CD4-positive, alpha-beta T cell treated with Interleukin-15 for 1 hour (primary cell): ENCODE results near the gene KCNG4.

Experiments used
- DNase-seq: peaks from one replicate; pipeline ENCODE4 v3.0.0-alpha.2; 2020

The KCNG4 gene

DNA sequence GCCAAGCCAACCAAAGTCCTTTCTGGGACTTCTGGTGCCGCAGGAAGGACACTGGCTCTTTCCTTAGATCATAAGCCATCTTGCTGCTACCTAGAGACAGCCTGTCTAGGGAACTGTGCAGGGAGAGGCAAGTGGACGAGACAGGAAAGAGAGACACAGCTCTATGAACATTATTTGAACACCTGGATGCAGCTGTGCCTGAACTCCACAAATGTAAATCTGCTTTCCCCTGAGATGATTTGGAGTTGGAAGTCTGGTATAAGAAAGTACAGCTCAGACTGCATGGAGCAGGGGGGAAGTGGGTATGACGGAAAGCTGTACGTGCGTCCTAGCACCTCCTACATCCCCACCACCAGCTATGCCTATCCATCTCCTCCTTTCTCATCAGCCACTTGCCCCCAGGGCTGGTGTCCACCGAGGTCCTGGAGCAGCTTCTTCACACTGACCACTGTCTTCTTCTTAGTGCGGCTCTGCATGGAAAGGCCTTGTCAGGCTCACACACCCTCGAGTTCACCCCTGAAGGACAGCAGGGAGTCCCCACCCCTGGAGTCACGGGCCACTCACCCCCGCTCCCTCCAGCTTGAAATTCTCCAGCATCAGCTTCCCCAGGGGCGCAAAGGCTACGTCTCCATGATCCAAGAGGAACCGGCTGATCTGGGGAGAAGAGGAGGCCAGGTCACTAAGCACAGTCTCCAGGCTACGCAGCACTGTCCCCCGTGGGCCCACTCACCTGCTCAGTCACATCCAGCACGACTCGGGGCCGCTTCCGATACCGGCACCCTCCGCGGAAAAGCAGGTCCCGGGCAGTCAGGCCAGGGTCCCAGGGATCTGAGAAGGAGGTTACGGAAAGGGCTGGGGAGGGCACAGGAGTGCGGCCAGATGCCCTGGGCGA is 56.9 kb downstream of the KCNG4 start:
- no peak for DNase-seq

DNA sequence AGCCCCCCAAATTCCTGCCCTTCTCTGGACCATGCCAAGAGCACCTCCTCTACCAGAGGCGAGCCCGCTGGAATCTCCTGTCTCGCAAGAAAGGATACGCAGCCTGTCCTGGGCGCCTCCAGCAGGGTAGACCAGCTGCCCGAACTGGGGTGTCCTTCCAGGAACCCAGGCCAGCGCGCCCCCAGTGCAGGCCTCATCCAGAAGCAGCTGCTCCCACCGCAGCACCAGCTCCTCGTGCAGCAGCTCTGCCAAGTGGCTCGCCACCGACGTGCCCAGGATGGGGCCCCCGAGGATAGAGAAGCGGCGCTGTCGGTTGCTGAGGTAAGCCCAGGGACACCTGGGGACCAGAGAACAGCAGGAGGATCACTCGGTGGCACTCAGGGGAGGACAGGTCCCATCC is 57.7 kb downstream of the KCNG4 start:
- no peak for DNase-seq

DNA sequence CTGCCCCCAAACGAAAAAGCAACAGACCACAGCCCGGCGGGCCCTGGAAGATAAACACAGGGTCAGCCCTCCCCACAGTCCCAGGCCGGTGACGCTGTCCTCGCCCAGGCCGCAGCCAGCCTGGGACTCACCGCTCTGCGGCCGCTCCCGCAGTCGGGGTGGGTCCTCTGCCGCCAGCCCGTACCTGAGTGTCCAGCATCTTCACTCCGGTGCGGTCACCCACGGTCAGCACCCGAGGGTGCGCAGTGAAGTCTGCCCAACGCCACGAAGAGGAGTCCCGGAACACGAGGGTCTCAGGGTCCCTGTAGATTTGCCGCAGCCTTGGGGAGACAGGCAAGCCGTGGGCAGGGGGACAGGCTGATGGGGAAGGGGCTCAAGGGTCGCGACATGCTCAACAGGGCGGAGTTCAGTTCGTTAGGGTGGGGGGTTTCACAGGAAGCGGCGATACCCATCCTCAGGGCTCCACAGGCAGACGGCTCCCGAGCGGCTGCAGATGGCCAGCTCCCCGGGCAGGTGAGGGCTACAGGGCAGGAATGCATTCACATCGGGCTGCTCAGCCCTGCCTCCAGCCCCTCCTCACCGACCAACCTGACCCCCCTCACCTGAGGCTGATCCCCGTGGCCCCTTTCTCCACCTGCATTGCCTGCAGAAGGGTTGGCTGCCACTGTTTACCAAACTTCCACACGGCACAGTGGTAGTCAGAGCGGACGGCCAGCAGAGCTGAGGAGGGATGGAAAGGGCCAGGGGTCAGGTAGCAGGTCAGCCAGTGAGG is 58.5 kb downstream of the KCNG4 start:
- no peak for DNase-seq

DNA sequence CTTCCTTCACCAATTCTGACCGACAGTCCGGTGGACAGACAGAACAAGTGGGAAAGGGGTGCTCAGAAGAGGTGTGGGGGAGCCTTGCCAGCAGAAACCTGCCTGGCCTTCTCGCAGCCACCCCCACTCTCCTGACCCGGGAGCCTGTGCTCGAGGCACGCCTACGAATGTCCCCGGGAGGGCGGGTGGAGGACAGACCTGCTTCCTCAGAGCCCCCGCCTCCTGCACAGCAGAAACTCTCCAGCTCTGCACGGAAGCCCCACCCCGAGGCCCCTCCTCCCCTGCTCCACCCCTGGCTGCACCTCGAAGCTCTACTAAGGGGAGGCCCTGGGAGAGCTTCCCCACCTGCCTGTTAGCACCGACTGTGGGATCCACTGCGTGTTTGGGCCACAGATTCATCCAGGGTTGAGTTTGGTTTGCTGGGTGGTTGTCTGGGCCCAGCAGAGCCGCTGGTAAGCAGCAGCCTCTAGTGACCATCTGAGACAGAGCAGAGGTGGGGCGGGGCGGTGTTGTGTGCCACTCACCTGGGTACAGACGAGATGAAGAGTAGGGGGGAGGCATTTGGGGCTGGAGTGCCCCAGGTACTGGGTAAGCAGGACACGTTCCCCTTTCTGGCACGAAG is 59.2 kb downstream of the KCNG4 start:
- DNase-seq, result no peak

DNA sequence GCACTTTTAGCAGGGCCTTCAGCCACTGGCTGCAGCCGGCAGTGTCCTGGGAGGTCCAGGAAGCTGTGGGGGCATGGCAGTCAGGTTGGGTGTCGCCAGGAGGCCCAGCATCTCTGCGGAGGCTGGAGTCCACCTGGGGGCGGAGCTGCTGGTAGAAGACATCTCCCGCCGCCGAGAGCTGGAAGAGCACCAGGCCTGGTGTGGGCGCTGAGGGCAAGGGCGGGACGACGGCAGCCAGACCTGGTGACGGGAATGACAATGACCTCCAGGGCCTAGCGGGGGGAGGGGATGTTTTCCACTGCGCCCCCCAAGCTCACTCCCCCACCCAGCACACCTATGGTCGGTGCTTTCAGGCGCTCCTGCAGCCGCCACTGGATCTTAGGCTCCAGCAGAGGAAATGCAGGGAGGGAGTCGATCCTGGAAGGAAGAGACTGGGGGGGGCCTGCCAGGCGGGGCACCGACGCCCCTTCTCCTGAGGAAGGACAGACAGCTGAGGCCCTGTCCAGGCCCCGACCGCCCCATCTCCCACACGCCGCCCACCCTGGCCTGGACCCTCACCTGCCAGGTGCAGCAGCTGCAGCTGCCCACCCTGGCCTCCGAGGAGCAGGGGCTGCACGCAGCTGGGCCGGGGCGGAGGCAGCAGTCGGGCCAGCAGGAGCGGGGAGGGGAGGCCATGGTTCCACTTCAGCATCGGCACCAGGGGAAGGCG is 60.0 kb downstream of the KCNG4 start:
- no peak for DNase-seq

DNA sequence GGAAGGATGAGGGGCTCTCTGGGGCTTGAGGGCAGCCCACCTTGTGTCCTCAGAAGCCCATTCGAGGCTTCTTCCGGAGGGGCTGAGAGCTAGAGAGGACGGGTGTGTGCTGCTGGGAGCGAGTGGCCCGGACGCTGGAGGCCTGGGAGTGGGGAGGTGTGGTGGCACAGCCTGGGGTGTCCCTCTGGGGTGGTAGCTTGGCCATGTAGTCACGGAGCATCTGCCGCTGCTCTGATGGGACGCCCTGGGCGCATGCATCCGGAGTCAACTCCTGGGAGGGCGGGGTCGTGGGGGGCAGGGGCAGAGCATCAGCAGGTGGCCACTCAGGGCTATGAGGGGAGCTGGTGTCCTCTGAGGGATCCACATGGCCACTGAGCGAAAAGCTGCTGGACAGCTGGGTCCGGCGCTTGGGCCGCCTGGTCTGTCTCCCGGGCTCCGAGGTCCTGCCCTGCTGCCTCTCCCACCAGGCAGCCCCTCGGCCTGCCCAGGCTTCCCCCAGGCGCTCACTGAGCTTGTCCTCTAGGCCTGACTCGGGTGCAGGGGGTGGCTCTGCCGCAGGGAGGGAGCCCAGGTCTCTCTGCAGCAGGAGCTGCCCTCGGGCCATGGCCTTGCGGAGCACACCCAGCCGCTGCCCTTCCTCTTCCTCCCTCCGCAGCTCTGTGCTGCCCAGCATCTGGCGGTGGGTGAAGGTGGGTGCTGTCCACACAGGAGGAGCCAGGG is 60.8 kb downstream of the KCNG4 start:
- no peak for DNase-seq

DNA sequence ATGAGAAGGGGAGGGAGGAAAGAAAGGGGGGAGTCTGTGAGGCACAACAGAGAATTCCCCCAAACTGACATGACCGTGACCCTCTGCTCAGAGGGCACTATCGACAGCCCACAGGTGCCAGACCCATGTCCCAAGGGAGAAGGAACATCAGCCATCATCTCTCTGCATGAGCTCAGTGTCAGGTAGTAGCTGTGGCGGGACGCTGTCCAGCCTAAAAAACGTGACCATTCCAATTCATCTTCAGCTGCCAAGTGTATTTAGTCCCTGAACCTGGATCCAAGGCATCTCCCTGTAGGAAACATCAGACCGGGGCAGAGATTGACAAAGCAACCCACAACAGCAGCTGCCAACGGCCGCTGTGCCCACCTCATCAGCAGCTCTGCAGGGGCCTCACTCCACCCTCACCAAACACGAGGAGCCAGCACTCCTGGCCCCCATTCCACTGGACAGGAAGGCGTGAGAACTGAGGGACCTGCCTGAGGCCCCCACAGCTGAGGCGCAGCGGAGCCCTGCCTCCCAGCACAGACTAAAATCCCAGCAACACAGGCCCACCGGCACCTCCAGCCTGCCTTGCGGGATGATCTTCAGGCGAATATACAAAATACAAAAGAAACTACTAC is 61.6 kb downstream of the KCNG4 start:
- DNase-seq, result no peak

DNA sequence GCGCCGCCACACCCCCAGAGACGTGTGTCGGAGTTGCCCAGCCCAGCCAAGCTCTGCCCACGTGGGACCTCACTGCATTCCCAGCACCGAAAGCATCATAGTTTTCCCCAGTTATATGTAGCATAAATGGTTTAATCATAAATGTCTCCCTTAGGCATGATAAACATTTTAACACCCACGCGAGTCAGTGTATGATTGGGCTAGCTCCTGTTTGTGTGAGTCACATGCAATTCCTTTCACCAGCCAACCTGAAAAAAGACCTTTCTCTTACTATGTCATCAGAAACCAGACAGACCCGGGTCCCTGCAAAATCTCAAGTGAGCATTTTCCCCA is 62.1 kb downstream of the KCNG4 start:
- DNase-seq, result no peak

DNA sequence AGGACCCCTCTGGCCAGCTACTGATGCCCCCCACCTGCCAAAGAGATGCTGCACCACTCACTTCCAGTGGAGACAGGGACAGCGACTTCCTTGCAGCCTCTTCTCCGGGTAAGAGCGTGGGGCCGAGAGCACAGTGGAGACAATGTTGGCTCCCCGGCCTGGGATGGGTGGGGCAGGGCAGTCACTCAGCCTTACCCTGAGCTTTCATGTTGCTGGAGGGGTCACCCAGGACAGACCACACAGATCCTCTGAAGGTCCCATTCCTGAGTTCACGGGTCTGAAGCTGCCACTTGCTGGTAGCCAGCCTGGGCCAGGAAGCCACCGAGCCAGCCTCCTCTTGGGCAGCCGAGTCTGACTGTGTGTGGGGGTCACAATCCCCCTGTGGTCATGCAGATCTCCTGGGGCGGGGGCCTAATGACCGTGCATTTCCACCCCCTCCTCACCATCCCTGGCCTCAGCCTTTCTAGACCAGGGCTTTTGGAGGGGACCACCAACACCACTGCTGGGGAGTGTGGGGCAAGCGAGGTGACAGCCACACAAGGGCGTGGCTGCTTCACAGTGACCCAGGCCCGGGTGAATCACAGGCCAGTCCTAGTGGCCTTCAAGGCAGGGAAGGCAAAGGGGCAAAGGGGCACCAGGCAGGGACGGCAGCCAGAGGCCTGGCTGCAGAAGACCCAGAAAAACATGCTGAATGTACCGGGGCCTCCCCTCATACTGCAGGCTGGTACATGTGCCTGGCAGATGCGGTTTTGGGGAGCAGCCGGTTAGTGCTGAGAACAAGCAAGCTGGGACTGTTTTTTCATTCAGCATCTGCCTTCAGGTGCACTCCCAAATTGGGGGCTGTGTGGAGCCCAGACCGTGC is 63.4 kb downstream of the KCNG4 start:
- no peak for DNase-seq

DNA sequence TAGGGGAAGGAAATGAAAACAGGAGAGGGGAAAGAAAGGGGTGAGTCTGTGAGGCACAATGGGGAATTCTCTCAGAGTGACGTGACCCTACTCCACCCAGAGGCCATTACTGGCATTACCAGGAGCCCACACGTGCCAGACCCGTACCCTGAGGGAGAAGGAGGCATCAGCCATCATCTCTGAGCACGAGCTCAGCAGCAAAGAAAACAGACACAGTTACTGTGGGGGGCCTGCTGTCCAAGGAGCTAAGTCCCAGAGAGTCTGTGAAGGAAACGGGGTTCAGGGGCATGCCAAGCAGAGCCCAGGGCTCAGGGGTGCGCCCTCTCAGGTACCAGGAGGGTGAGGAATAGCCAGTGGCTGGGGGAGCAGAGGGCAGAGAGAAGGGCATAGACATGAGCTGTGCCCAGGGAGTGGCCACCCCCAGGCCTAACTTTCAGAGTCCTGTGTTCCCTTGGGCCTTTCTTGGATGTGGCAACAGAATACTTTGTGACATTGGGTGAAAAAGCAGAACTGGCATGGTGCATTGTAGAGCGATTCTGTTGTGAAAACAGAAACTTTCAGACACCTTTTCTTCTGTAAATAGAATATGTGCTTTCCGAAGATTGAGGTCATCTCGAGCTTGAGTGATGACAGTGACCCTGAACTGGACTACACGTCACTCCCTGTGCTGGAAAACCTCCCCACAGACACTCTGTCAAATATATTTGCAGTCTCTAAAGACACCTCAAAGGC is 64.3 kb downstream of the KCNG4 start:
- peak; percentile 63 for DNase-seq

DNA sequence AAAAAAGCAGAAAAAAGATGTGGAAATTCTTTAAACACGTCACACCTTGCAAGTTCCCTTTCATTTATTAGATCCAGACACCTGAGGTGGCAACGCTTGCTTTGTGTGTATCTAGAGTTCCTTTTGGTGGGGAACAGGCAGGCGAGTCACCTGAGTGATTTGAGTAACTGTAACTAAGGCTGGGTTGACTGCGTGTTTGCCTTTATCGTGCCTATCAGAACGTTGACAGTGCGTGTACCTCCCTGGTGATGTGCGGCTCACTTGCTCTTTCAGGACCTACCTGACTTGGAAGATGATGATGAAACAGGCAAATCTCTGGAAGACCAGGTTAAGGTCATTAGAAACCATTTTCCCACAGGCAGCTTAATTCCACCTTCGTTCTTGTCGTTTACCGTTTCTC is 65.4 kb downstream of the KCNG4 start:
- DNase-seq, result no peak

DNA sequence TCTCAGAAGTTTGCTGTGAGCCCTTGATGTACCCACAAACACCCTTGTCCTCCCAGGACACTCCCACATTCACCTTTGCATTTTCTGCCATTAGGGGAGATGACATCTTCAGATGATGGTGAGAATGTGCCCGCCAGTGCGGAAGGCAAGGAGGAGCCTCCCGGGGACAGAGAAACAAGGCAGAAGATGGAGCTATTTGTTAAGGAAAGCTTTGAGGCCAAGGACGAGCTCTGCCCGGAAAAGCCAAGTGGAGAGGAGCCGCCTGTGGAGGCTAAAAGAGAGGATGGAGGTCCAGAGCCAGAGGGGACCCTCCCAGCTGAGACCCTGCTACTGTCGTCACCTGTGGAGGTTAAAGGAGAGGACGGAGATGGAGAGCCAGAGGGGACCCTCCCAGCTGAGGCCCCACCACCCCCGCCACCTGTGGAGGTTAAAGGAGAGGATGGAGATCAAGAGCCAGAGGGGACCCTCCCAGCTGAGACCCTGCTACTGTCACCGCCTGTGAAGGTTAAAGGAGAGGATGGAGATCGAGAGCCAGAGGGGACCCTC is 70.0 kb downstream of the KCNG4 start:
- no peak for DNase-seq
